HG03442 (cell line): ENCODE data around the gene PHYH.
"Not testable (repeated sequence)": the region's sequence is repeated elsewhere in the genome, so short reads cannot be mapped to it uniquely, and the experiment has no call there.

Experiments used
- ATAC-seq: cut with Tn5 transposase; IDR thresholded peaks from one replicate; pipeline ENCODE4 v1.9.1; 2021; ENCODE audit warnings: mild to moderate bottlenecking, moderate library complexity; ENCODE audit not compliant: unreplicated experiment

Gene PHYH

GRCh38 chr10:13322615-13323148 is 22.8 kb upstream of the PHYH start:
- ATAC-seq, result no peak

- ATAC-seq, result no peak
Observed at GRCh38 chr10:13321576-13321975, 21.7 kb upstream of the PHYH start.

GRCh38 chr10:13319166-13319565 is 19.3 kb upstream of the PHYH start:
- ATAC-seq, result no peak

- ATAC-seq, result no peak
Observed at GRCh38 chr10:13317474-13317873, 17.6 kb upstream of the PHYH start.

- no peak for ATAC-seq
Observed at GRCh38 chr10:13316635-13317311, 16.9 kb upstream of the PHYH start.

- no peak for ATAC-seq
Observed at GRCh38 chr10:13315361-13315760, 15.5 kb upstream of the PHYH start.

- ATAC-seq, result no peak
Observed at GRCh38 chr10:13311177-13311575, 11.3 kb upstream of the PHYH start.

- no peak for ATAC-seq
Observed at GRCh38 chr10:13310518-13311176, 10.8 kb upstream of the PHYH start.

GRCh38 chr10:13309792-13310191 is 9.9 kb upstream of the PHYH start:
- ATAC-seq, result no peak

- ATAC-seq, result no peak
Observed at GRCh38 chr10:13308096-13308495, 8.2 kb upstream of the PHYH start.

- ATAC-seq, result no peak
Observed at GRCh38 chr10:13306103-13306502, 6.2 kb upstream of the PHYH start.

- no peak for ATAC-seq
Observed at GRCh38 chr10:13302821-13303555, 3.1 kb upstream of the PHYH start.

- ATAC-seq, result no peak
Observed at GRCh38 chr10:13298748-13299436, 972 bp downstream of the PHYH start.

- no peak for ATAC-seq
Observed at GRCh38 chr10:13296476-13296875, 3.4 kb downstream of the PHYH start.

GRCh38 chr10:13294784-13295183 is 5.1 kb downstream of the PHYH start:
- no peak for ATAC-seq

GRCh38 chr10:13291821-13292773 is 7.8 kb downstream of the PHYH start:
- no peak for ATAC-seq

GRCh38 chr10:13291061-13291460 is 8.8 kb downstream of the PHYH start:
- ATAC-seq, result no peak

- ATAC-seq, result no peak
Observed at GRCh38 chr10:13284050-13284449, 15.8 kb downstream of the PHYH start.

- ATAC-seq, result not testable (repeated sequence)
Observed at GRCh38 chr10:13282348-13282747, 17.5 kb downstream of the PHYH start.

GRCh38 chr10:13276749-13277365 is 23.0 kb downstream of the PHYH start:
- no peak for ATAC-seq
